ENCODE measurements around the gene FASTKD1.

DNA sequence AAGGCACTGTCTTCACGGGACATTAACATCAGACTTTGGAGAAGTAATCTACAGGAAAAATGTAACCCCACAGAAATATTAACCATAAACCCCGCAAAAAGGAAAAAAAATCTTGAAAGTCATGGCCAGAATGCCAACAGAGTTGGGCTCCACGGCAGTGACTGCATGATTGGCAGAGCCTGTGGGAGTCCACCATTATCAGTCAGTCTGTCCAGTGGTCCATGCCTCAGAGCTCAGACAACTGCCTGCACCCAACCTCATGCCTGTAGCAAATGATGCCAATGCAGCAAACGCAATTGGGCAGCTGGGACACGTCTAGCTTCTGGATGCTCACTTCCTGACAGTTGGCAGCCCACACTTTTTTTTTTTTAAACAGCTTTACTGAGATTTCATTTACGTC is 5.4 kb upstream of the FASTKD1 start:
- TF ChIP-seq, protein P1, sequence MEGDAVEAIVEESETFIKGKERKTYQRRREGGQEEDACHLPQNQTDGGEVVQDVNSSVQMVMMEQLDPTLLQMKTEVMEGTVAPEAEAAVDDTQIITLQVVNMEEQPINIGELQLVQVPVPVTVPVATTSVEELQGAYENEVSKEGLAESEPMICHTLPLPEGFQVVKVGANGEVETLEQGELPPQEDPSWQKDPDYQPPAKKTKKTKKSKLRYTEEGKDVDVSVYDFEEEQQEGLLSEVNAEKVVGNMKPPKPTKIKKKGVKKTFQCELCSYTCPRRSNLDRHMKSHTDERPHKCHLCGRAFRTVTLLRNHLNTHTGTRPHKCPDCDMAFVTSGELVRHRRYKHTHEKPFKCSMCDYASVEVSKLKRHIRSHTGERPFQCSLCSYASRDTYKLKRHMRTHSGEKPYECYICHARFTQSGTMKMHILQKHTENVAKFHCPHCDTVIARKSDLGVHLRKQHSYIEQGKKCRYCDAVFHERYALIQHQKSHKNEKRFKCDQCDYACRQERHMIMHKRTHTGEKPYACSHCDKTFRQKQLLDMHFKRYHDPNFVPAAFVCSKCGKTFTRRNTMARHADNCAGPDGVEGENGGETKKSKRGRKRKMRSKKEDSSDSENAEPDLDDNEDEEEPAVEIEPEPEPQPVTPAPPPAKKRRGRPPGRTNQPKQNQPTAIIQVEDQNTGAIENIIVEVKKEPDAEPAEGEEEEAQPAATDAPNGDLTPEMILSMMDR (IDR thresholded peaks at IDR 0.05), result no peak
- TF ChIP-seq EP300 (IDR thresholded peaks at IDR 0.05), result no peak
- TF ChIP-seq POLR2A (IDR thresholded peaks at IDR 0.05), result no peak
